Measurements from ENCODE around the gene OR6V1.

Gene OR6V1

GRCh38 chr7:143008007-143008901, 43.9 kb upstream of the OR6V1 start:
- TF ChIP-seq RAD21 (IDR thresholded peaks at IDR 0.05; ENCODE audit: low read depth) (peak; percentile 95), CREB1 (IDR thresholded peaks at IDR 0.05; ENCODE audit: low read depth) (no peak), ZBTB7A (IDR thresholded peaks at IDR 0.05; ENCODE audit: low read depth) (no peak), EGR1 (IDR thresholded peaks at IDR 0.05) (no peak), REST (IDR thresholded peaks at IDR 0.05; ENCODE audit: low read depth) (no peak), TAF1 (IDR thresholded peaks at IDR 0.05; ENCODE audit: low read depth) (no peak), MAX (IDR thresholded peaks at IDR 0.05) (0 out of 2 replicates have a peak, but pooled peaks have one; percentile 24), TCF12 (IDR thresholded peaks at IDR 0.05; ENCODE audit: low read depth) (no peak), YY1 (IDR thresholded peaks at IDR 0.05; ENCODE audit: low read depth) (no peak), FOXM1 (IDR thresholded peaks at IDR 0.05; ENCODE audit: borderline replicate concordance, low read depth) (no peak), CEBPB (IDR thresholded peaks at IDR 0.05) (no peak), TEAD4 (IDR thresholded peaks at IDR 0.05) (no peak), EP300 (IDR thresholded peaks at IDR 0.05; ENCODE audit: borderline replicate concordance) (no peak)

- no peak for TF ChIP-seq TCF12 (IDR thresholded peaks at IDR 0.05; ENCODE audit: low read depth)
- no peak for TF ChIP-seq REST (IDR thresholded peaks at IDR 0.05; ENCODE audit: low read depth)
- TF ChIP-seq CREB1 (IDR thresholded peaks at IDR 0.05; ENCODE audit: low read depth) = no peak
- no peak for TF ChIP-seq CEBPB (IDR thresholded peaks at IDR 0.05)
- TF ChIP-seq USF1 (IDR thresholded peaks at IDR 0.05) = no peak
- TF ChIP-seq YY1 (IDR thresholded peaks at IDR 0.05; ENCODE audit: low read depth) = no peak
Observed at GRCh38 chr7:143012001-143012400, 40.1 kb upstream of the OR6V1 start.

- no peak for TF ChIP-seq FOXM1 (IDR thresholded peaks at IDR 0.05; ENCODE audit: borderline replicate concordance, low read depth)
- no peak for TF ChIP-seq EGR1 (IDR thresholded peaks at IDR 0.05)
- no peak for TF ChIP-seq YY1 (IDR thresholded peaks at IDR 0.05; ENCODE audit: low read depth)
- no peak for TF ChIP-seq TCF12 (IDR thresholded peaks at IDR 0.05; ENCODE audit: low read depth)
- no peak for TF ChIP-seq REST (IDR thresholded peaks at IDR 0.05; ENCODE audit: low read depth)
- TF ChIP-seq MAX (IDR thresholded peaks at IDR 0.05) = no peak
- TF ChIP-seq EP300 (IDR thresholded peaks at IDR 0.05; ENCODE audit: borderline replicate concordance) = no peak
- no peak for TF ChIP-seq TEAD4 (IDR thresholded peaks at IDR 0.05)
- no peak for TF ChIP-seq ZBTB7A (IDR thresholded peaks at IDR 0.05; ENCODE audit: low read depth)
- TF ChIP-seq RAD21 (IDR thresholded peaks at IDR 0.05; ENCODE audit: low read depth) = no peak
- no peak for TF ChIP-seq CREB1 (IDR thresholded peaks at IDR 0.05; ENCODE audit: low read depth)
- TF ChIP-seq USF1 (IDR thresholded peaks at IDR 0.05) = no peak
- no peak for TF ChIP-seq TAF1 (IDR thresholded peaks at IDR 0.05; ENCODE audit: low read depth)
Observed at GRCh38 chr7:143012409-143012808, 39.7 kb upstream of the OR6V1 start.

- TF ChIP-seq RAD21 (IDR thresholded peaks at IDR 0.05; ENCODE audit: low read depth) (no peak), TEAD4 (IDR thresholded peaks at IDR 0.05) (no peak), REST (IDR thresholded peaks at IDR 0.05; ENCODE audit: low read depth) (no peak), YY1 (IDR thresholded peaks at IDR 0.05; ENCODE audit: low read depth) (no peak), MAX (IDR thresholded peaks at IDR 0.05) (no peak), TCF12 (IDR thresholded peaks at IDR 0.05; ENCODE audit: low read depth) (no peak), EGR1 (IDR thresholded peaks at IDR 0.05) (no peak), FOXM1 (IDR thresholded peaks at IDR 0.05; ENCODE audit: borderline replicate concordance, low read depth) (no peak), NFIC (IDR thresholded peaks at IDR 0.05) (no peak), USF1 (IDR thresholded peaks at IDR 0.05) (no peak), CREB1 (IDR thresholded peaks at IDR 0.05; ENCODE audit: low read depth) (no peak), EP300 (IDR thresholded peaks at IDR 0.05; ENCODE audit: borderline replicate concordance) (no peak), ZBTB7A (IDR thresholded peaks at IDR 0.05; ENCODE audit: low read depth) (no peak), CEBPB (IDR thresholded peaks at IDR 0.05) (no peak), TAF1 (IDR thresholded peaks at IDR 0.05; ENCODE audit: low read depth) (no peak)
Observed at GRCh38 chr7:143013473-143013872, 38.7 kb upstream of the OR6V1 start.

All from Ishikawa (cell line).